OCI-LY7 (cell line): ENCODE data around the gene UTP14C.

ENCODE experiments used
- EZH2phosphoT487 ChIP-seq: fragments of 200-600 bp; sonication (generic); IDR thresholded peaks from 2 replicates; pipeline ENCODE4 v1.6.1; 2018; ENCODE audit warnings: low read depth, borderline replicate concordance, mild to moderate bottlenecking, mixed run types, antibody characterized with exemption, low read length, moderate library complexity, mixed read lengths
- TF ChIP-seq, protein P1 (sequence below): fragments of 200-600 bp; sonication (generic); conservative IDR thresholded peaks from 2 replicates; pipeline ENCODE4 v1.5.1; 2014; ENCODE audit warnings: mild to moderate bottlenecking, antibody characterized with exemption, low read length, moderate library complexity, mixed read lengths

DNA sequence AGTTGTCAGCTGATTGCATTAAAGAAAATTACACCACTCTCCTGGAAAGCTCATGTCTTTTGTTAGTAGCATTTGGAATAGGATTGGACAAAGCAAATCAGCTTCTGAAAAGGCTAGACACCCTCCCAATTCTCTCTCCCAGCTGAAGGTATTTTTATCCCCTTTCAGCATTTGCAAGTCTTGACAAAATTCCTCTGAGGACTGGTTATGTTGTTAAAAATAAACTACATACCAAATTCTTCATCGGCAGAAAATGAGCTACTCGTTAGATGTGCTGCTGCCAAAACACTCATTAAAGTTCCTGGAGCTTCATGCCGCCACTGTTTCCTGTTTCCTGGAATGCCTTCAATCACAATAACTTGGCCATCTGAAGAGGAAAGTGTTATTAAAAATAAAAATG, 37.1 kb downstream of the UTP14C start:
- TF ChIP-seq, protein P1, sequence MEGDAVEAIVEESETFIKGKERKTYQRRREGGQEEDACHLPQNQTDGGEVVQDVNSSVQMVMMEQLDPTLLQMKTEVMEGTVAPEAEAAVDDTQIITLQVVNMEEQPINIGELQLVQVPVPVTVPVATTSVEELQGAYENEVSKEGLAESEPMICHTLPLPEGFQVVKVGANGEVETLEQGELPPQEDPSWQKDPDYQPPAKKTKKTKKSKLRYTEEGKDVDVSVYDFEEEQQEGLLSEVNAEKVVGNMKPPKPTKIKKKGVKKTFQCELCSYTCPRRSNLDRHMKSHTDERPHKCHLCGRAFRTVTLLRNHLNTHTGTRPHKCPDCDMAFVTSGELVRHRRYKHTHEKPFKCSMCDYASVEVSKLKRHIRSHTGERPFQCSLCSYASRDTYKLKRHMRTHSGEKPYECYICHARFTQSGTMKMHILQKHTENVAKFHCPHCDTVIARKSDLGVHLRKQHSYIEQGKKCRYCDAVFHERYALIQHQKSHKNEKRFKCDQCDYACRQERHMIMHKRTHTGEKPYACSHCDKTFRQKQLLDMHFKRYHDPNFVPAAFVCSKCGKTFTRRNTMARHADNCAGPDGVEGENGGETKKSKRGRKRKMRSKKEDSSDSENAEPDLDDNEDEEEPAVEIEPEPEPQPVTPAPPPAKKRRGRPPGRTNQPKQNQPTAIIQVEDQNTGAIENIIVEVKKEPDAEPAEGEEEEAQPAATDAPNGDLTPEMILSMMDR = no peak
- no peak for TF ChIP-seq EZH2phosphoT487
